HepG2 (cell line): ENCODE data around the gene HOXD3. TPM values are rescaled to one million over a fixed set of nuclear protein-coding genes. Genes with fewer than 3 reads are reported as not detected.

ENCODE experiments used
- BCL6 ChIP-seq: IDR thresholded peaks from 2 replicates; pipeline ENCODE4 v1.6.1; 2016; ENCODE audit warnings: missing genetic modification reagents, missing compliant biosample characterization
- CCAR2 ChIP-seq: fragments of 200-400 bp; formaldehyde crosslinking; optimal IDR thresholded peaks from 2 replicates; pipeline ENCODE3; 2018; ENCODE audit warnings: low read depth, mild to moderate bottlenecking, low read length, moderate library complexity
- GLI4 ChIP-seq: sonication (generic); formaldehyde crosslinking; IDR thresholded peaks from 2 replicates; pipeline ENCODE4 v1.5.1; 2020; ENCODE audit warnings: missing genetic modification reagents, mild to moderate bottlenecking, moderate library complexity, borderline replicate concordance
- MAFG ChIP-seq: sonication (generic); formaldehyde crosslinking; IDR thresholded peaks from 2 replicates; pipeline ENCODE4 v1.5.1; 2020; ENCODE audit warnings: mild to moderate bottlenecking, missing genetic modification reagents
- PTBP1 ChIP-seq: fragments of 200-400 bp; formaldehyde crosslinking; IDR thresholded peaks from 2 replicates; pipeline ENCODE4 v1.6.1; 2018; ENCODE audit warnings: low read length, low read depth; ENCODE audit not compliant: poor library complexity, severe bottlenecking
- ZBTB20 ChIP-seq: sonication (generic); formaldehyde crosslinking; IDR thresholded peaks from 2 replicates; pipeline ENCODE4 v1.8.1; 2023; ENCODE audit warnings: missing genetic modification reagents, low read depth, mild to moderate bottlenecking, borderline replicate concordance
- ZC3H13 ChIP-seq: sonication (generic); formaldehyde crosslinking; IDR thresholded peaks from 2 replicates; pipeline ENCODE4 v1.8.1; 2023; ENCODE audit warnings: mild to moderate bottlenecking, missing genetic modification reagents, moderate library complexity
- ZFX ChIP-seq: sonication (generic); formaldehyde crosslinking; IDR thresholded peaks from 2 replicates; pipeline ENCODE4 v1.4.0; 2020; ENCODE audit warnings: mild to moderate bottlenecking, low read depth, missing genetic modification reagents, moderate library complexity
- ZIK1 ChIP-seq: sonication (generic); formaldehyde crosslinking; IDR thresholded peaks from 2 replicates; pipeline ENCODE4 v1.5.0; 2020; ENCODE audit warnings: mild to moderate bottlenecking, low read depth, missing genetic modification reagents, borderline replicate concordance
- ZKSCAN8 ChIP-seq: IDR thresholded peaks from 2 replicates; pipeline ENCODE4 v1.6.1; 2016; ENCODE audit warnings: borderline replicate concordance, missing genetic modification reagents, missing compliant biosample characterization
- ZNF557 ChIP-seq: sonication (generic); formaldehyde crosslinking; IDR thresholded peaks from 2 replicates; pipeline ENCODE4 v1.4.0; 2020; ENCODE audit warnings: missing genetic modification reagents
- ZNF776 ChIP-seq: sonication (generic); formaldehyde crosslinking; IDR thresholded peaks from 2 replicates; pipeline ENCODE4 v1.4.0; 2020; ENCODE audit warnings: mild to moderate bottlenecking, missing genetic modification reagents
- polyA plus RNA-seq, 8 experiments: library from polyadenylated mRNA; depleted of rRNA in 3 of 8; stranded (reverse) in 7 of 8; unstranded in 1 of 8; fragments of >200 nt; fragmentation: Illumina TruSeq in 4 of 8; extraction: Trizol in 4 of 8; gene quantifications; 2 replicates each; pipeline versions ENCODE4 v1.2.1 to v1.2.3, GENCODE V29; 2011 to 2016; ENCODE audit warnings: low read depth in 4 of 8, missing spikeins in 1 of 8, mixed read lengths in 1 of 8; ENCODE audit not compliant: insufficient read depth in 1 of 8
- total RNA-seq, 5 experiments: library from RNA; depleted of rRNA; stranded (reverse); fragments of >200 nt; fragmentation: Illumina TruSeq; extraction: Trizol; gene quantifications; 2 replicates each; pipeline ENCODE4 v1.2.3, GENCODE V29; 2016; ENCODE audit warnings: low read depth in 1 of 5
- TF ChIP-seq, protein P1 (sequence below): sonication (generic); formaldehyde crosslinking; IDR thresholded peaks from 2 replicates; pipeline ENCODE4 v1.4.0; 2020; ENCODE audit warnings: missing genetic modification reagents
- TF ChIP-seq, protein P2 (sequence below): sonication (generic); formaldehyde crosslinking; IDR thresholded peaks from 2 replicates; pipeline ENCODE4 v1.4.0; 2020; ENCODE audit warnings: missing genetic modification reagents, mild to moderate bottlenecking, borderline replicate concordance
- TF ChIP-seq, protein P3 (sequence below): sonication (generic); formaldehyde crosslinking; conservative IDR thresholded peaks from 2 replicates; pipeline ENCODE4 v1.4.0; 2020; ENCODE audit warnings: missing genetic modification reagents
- TF ChIP-seq, protein P4 (sequence below): sonication (generic); formaldehyde crosslinking; IDR thresholded peaks from 2 replicates; pipeline ENCODE4 v1.5.1; 2020; ENCODE audit warnings: mild to moderate bottlenecking, moderate library complexity, missing genetic modification reagents
- TF ChIP-seq, protein P5 (sequence below): sonication (generic); formaldehyde crosslinking; IDR thresholded peaks from 2 replicates; pipeline ENCODE4 v1.9.0; 2021; ENCODE audit warnings: missing genetic modification reagents, borderline replicate concordance
- TF ChIP-seq, protein P6 (sequence below): sonication (generic); formaldehyde crosslinking; IDR thresholded peaks from 2 replicates; pipeline ENCODE4 v1.9.0; 2022; ENCODE audit warnings: low read depth, missing genetic modification reagents

Gene HOXD3
- total and polyA plus RNA-seq, 2 of the 13 experiments (the other 11 are each of a cell fraction or from before 2014, with no cell fraction given) = 0.05 to 0.09 TPM

DNA sequence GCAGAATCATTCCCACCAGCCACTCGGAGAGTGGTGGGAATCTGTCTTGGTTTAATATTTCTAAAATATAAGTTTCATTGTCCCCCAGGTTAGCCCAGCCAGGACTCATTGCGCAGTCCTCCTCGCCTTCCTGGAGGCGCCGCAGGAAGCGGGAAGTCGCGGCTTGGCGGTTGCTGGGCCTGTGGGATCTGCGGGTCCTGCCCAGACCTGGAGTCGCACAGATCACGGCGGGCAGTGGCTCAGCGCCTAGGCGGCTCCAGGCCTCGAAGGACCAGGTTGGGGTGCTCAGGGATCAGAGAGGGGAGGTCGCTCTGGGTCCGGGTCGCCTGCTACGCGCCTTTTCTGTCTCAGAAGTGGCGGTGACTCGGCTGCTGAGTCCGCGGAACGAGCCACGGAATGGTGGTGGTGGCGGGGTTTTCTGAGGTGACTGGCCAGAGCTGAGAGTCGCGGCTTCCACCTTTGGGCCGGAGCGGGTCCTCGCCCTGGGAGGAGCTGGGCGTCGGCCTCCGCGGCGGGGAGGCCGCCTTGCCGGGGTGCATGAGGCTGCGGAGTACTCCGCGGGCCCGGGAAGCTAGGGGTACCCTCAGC lies 2.6 kb downstream of the HOXD3 start (continued):
- TF ChIP-seq, protein P1, sequence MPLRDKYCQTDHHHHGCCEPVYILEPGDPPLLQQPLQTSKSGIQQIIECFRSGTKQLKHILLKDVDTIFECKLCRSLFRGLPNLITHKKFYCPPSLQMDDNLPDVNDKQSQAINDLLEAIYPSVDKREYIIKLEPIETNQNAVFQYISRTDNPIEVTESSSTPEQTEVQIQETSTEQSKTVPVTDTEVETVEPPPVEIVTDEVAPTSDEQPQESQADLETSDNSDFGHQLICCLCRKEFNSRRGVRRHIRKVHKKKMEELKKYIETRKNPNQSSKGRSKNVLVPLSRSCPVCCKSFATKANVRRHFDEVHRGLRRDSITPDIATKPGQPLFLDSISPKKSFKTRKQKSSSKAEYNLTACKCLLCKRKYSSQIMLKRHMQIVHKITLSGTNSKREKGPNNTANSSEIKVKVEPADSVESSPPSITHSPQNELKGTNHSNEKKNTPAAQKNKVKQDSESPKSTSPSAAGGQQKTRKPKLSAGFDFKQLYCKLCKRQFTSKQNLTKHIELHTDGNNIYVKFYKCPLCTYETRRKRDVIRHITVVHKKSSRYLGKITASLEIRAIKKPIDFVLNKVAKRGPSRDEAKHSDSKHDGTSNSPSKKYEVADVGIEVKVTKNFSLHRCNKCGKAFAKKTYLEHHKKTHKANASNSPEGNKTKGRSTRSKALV (CRISPR knock-in tag) = no peak
- TF ChIP-seq CCAR2 = no peak
- TF ChIP-seq, protein P2, sequence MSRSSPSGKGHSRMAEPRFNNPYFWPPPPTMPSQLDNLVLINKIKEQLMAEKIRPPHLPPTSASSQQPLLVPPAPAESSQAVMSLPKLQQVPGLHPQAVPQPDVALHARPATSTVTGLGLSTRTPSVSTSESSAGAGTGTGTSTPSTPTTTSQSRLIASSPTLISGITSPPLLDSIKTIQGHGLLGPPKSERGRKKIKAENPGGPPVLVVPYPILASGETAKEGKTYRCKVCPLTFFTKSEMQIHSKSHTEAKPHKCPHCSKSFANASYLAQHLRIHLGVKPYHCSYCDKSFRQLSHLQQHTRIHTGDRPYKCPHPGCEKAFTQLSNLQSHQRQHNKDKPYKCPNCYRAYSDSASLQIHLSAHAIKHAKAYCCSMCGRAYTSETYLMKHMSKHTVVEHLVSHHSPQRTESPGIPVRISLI (CRISPR knock-in tag) = no peak
- no peak for TF ChIP-seq BCL6 (CRISPR knock-in tag)
- TF ChIP-seq GLI4 (CRISPR knock-in tag) = no peak
- TF ChIP-seq, protein P3, sequence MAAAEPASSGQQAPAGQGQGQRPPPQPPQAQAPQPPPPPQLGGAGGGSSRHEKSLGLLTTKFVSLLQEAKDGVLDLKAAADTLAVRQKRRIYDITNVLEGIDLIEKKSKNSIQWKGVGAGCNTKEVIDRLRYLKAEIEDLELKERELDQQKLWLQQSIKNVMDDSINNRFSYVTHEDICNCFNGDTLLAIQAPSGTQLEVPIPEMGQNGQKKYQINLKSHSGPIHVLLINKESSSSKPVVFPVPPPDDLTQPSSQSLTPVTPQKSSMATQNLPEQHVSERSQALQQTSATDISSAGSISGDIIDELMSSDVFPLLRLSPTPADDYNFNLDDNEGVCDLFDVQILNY = no peak
- no peak for TF ChIP-seq ZIK1 (CRISPR knock-in tag)
- no peak for TF ChIP-seq ZBTB20 (CRISPR knock-in tag)
- TF ChIP-seq ZNF776 (CRISPR knock-in tag) = 0 out of 2 replicates have a peak, but pooled peaks have one; percentile 38
- no peak for TF ChIP-seq ZFX (CRISPR knock-in tag)
- TF ChIP-seq ZC3H13 (CRISPR knock-in tag) = no peak
- TF ChIP-seq ZKSCAN8 (CRISPR knock-in tag) = no peak
- TF ChIP-seq PTBP1 = no peak
- TF ChIP-seq MAFG (CRISPR knock-in tag) = peak; percentile 58; the same call in 1 of the 2 replicates
- TF ChIP-seq, protein P4, sequence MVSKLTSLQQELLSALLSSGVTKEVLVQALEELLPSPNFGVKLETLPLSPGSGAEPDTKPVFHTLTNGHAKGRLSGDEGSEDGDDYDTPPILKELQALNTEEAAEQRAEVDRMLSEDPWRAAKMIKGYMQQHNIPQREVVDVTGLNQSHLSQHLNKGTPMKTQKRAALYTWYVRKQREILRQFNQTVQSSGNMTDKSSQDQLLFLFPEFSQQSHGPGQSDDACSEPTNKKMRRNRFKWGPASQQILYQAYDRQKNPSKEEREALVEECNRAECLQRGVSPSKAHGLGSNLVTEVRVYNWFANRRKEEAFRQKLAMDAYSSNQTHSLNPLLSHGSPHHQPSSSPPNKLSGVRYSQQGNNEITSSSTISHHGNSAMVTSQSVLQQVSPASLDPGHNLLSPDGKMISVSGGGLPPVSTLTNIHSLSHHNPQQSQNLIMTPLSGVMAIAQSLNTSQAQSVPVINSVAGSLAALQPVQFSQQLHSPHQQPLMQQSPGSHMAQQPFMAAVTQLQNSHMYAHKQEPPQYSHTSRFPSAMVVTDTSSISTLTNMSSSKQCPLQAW (CRISPR knock-in tag) = no peak
- TF ChIP-seq, protein P5, sequence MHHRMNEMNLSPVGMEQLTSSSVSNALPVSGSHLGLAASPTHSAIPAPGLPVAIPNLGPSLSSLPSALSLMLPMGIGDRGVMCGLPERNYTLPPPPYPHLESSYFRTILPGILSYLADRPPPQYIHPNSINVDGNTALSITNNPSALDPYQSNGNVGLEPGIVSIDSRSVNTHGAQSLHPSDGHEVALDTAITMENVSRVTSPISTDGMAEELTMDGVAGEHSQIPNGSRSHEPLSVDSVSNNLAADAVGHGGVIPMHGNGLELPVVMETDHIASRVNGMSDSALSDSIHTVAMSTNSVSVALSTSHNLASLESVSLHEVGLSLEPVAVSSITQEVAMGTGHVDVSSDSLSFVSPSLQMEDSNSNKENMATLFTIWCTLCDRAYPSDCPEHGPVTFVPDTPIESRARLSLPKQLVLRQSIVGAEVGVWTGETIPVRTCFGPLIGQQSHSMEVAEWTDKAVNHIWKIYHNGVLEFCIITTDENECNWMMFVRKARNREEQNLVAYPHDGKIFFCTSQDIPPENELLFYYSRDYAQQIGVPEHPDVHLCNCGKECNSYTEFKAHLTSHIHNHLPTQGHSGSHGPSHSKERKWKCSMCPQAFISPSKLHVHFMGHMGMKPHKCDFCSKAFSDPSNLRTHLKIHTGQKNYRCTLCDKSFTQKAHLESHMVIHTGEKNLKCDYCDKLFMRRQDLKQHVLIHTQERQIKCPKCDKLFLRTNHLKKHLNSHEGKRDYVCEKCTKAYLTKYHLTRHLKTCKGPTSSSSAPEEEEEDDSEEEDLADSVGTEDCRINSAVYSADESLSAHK (CRISPR knock-in tag) = no peak
- TF ChIP-seq, protein P6, sequence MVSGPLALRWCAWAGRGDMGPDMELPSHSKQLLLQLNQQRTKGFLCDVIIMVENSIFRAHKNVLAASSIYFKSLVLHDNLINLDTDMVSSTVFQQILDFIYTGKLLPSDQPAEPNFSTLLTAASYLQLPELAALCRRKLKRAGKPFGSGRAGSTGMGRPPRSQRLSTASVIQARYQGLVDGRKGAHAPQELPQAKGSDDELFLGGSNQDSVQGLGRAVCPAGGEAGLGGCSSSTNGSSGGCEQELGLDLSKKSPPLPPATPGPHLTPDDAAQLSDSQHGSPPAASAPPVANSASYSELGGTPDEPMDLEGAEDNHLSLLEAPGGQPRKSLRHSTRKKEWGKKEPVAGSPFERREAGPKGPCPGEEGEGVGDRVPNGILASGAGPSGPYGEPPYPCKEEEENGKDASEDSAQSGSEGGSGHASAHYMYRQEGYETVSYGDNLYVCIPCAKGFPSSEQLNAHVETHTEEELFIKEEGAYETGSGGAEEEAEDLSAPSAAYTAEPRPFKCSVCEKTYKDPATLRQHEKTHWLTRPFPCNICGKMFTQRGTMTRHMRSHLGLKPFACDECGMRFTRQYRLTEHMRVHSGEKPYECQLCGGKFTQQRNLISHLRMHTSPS (CRISPR knock-in tag) = 0 out of 2 replicates have a peak, but pooled peaks have one; percentile 20
- no peak for TF ChIP-seq ZNF557 (CRISPR knock-in tag)
